DLD1 (cell line): Measurements from ENCODE around the gene CENPVL1.
"Not testable (repeated sequence)": the region's sequence is repeated elsewhere in the genome, so short reads cannot be mapped to it uniquely, and the experiment has no call there.

Experiments used
- in situ Hi-C: cut with HindIII; loops from 2 replicates; pipeline ENCODE4 v1.10.0; 2017; ENCODE audit warnings: low sequenced_read_pairs

CENPVL1 gene

GRCh38 chrX:51710277-51711164, at the start of gene CENPVL1:
TSS of gene CENPVL1 (plus strand) at chrX:51710512. CDS start at chrX:51710512, 0 bp downstream.
- in situ Hi-C loops = not testable (repeated sequence)

GRCh38 chrX:51665981-51666380, 44.3 kb upstream of the CENPVL1 start:
- in situ Hi-C loops = no loop called here

- in situ Hi-C loops = not testable (repeated sequence)
These were observed 30.5 kb upstream of the CENPVL1 start for GRCh38 chrX:51679689-51680433.

- in situ Hi-C loops = not testable (repeated sequence)
These were observed 28.2 kb upstream of the CENPVL1 start for GRCh38 chrX:51681808-51682719.

- in situ Hi-C loops = not testable (repeated sequence)
These were observed 27.6 kb upstream of the CENPVL1 start, which contains the start of gene CENPVL2 for GRCh38 chrX:51682720-51683062. TSS of gene CENPVL2 (minus strand) at chrX:51682831. CDS start at chrX:51682831, 0 bp downstream.

- in situ Hi-C loops = no loop called here
These were observed 16.1 kb upstream of the CENPVL1 start for GRCh38 chrX:51694254-51694653.

GRCh38 chrX:51697397-51697796, 12.9 kb upstream of the CENPVL1 start:
- in situ Hi-C loops = no loop called here

- in situ Hi-C loops = not testable (repeated sequence)
These were observed 2.8 kb downstream of the CENPVL1 start for GRCh38 chrX:51712943-51713647.

GRCh38 chrX:51728202-51728601, 17.9 kb downstream of the CENPVL1 start:
- in situ Hi-C loops = no loop called here

- in situ Hi-C loops = no loop called here
These were observed 26.8 kb downstream of the CENPVL1 start for GRCh38 chrX:51737091-51737490.

- in situ Hi-C loops = no loop called here
These were observed 32.3 kb downstream of the CENPVL1 start for GRCh38 chrX:51742586-51742985.

- in situ Hi-C loops = no loop called here
These were observed 33.1 kb downstream of the CENPVL1 start, which contains the start of gene GSPT2 for GRCh38 chrX:51743179-51743957. TSS of gene GSPT2 (plus strand) at chrX:51743442. CDS start at chrX:51743627, 185 bp downstream.

- in situ Hi-C loops = no loop called here
These were observed 37.4 kb downstream of the CENPVL1 start for GRCh38 chrX:51747671-51748070.

GRCh38 chrX:51759055-51759839, 48.9 kb downstream of the CENPVL1 start:
- in situ Hi-C loops = no loop called here

GRCh38 chrX:51760657-51761056, 50.3 kb downstream of the CENPVL1 start:
- in situ Hi-C loops = no loop called here
